Loucy (cell line): ENCODE results near the gene QSOX1.

Experiments used
- EZH2phosphoT487 ChIP-seq: fragments of 200-600 bp; IDR thresholded peaks from 2 replicates; pipeline ENCODE4 v1.6.1; 2018; ENCODE audit warnings: antibody characterized with exemption, mild to moderate bottlenecking, moderate library complexity, borderline replicate concordance
- TF ChIP-seq, protein P1 (sequence below): fragments of 200-600 bp; sonication (generic); conservative IDR thresholded peaks from 2 replicates; pipeline ENCODE4 v1.5.1; 2014; ENCODE audit warnings: mild to moderate bottlenecking, antibody characterized with exemption, low read length

DNA sequence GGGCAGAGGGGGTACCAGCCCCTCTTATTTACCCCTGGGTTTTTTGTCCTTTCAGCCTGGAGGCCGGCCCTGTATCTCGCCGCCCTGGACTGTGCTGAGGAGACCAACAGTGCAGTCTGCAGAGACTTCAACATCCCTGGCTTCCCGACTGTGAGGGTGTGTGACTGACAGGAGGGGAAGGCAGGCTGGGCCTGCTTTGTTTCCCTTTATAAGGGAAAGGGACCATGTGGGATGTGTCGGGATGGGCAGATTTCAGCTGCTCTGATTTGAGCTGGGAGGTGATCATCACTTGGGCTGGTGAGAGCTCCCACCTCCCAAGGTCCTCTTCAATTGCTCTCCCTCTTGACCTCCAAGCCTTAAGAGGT lies 11.7 kb downstream of the QSOX1 start:
- TF ChIP-seq, protein P1, sequence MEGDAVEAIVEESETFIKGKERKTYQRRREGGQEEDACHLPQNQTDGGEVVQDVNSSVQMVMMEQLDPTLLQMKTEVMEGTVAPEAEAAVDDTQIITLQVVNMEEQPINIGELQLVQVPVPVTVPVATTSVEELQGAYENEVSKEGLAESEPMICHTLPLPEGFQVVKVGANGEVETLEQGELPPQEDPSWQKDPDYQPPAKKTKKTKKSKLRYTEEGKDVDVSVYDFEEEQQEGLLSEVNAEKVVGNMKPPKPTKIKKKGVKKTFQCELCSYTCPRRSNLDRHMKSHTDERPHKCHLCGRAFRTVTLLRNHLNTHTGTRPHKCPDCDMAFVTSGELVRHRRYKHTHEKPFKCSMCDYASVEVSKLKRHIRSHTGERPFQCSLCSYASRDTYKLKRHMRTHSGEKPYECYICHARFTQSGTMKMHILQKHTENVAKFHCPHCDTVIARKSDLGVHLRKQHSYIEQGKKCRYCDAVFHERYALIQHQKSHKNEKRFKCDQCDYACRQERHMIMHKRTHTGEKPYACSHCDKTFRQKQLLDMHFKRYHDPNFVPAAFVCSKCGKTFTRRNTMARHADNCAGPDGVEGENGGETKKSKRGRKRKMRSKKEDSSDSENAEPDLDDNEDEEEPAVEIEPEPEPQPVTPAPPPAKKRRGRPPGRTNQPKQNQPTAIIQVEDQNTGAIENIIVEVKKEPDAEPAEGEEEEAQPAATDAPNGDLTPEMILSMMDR: no peak
- no peak for TF ChIP-seq EZH2phosphoT487
